ENCODE results near the gene KLHL10. TPM values are rescaled to one million over a fixed set of nuclear protein-coding genes. Genes with fewer than 3 reads are reported as not detected.
"Not testable (repeated sequence)": the region's sequence is repeated elsewhere in the genome, so short reads cannot be mapped to it uniquely, and the experiment has no call there.

Gene KLHL10
- polyA plus RNA-seq, 6 donors from 2014 or later = not detected

DNA sequence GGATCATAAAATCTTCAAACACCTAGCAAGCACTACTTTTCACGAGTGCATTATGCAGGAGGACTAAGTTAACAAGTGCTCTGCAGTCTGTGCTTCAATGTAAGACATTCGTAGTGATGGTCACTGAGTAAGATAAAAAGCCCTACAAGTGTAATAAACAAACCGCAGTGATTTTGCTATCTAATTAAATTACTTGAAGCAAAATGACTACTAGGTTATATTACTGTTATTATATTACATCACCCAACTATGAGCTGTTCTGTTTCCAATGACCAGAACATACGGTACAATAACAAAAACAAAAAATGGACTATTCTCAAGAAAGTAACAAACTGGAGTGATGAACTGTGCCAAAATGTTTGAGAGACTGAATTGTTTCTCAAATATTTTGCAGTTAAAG is 11.2 kb downstream of the KLHL10 start:
- Mint-ChIP-seq H3K4me3 (no peak overlapping the region), H3K9me3 (no peaks in the 10 kb centered on the region), H3K4me1 (peaks cover 6 to 39% (median 8%) of the 10 kb centered on the region in 3 donors), H3K27me3 (no peaks in the 10 kb centered on the region), H3K27ac (peak overlapping the region in 2 of 6 donors; percentile 14 to 43), H3K36me3 (peaks cover 3 to 8% of the 10 kb centered on the region in 2 donors)
- no peak for DNase-seq
- ATAC-seq (ENCODE audit: low read depth in 2 of 2) = no peak

DNA sequence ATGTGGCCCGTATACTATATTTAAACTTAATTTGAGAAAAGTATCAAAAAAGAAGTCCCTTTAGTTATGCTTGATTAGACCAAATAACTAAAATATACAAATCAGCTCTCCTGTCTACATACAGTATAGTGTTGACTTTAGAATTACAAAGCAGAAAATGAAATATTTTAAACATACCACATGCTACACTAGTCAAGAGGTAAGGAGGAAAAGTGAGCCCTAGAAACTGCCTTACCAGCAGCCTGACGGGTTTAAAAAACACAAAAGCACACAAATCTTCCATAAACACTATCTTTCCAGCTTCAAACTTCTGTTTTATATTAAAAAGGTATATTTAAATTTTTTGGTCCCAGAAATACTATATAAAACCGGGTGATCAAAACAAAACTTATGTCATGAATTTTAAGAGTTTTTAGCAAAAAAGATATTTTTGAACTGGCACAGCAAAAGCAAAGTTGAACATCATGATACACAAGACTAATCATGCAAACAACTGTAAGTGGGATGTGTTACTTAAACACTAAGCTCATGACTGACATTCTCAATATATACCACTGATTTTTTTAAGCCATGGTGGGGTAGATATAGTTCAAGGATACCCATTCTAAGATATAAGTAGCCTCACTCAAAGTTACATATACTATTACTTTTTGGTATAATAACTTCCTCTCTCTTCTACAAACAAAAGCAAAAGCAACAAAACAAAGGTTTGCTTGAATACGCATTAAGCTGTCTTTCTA is 11.8 kb downstream of the KLHL10 start:
- ATAC-seq (ENCODE audit: low read depth in 2 of 2) = peak in 1 of 2 donors; percentile 32
- DNase-seq = no peak
- no peaks in the 10 kb centered on the region for H3K9me3 Mint-ChIP-seq
- H3K27ac Mint-ChIP-seq = peak overlapping the region in 3 of 6 donors; percentile 24 to 54 (median 43)
- H3K4me1 Mint-ChIP-seq = peaks cover 6 to 39% (median 8%) of the 10 kb centered on the region in 3 donors
- no peaks in the 10 kb centered on the region for H3K27me3 Mint-ChIP-seq
- peak overlapping the region in 1 of 8 donors; percentile 54 for H3K4me3 Mint-ChIP-seq
- H3K36me3 Mint-ChIP-seq = peaks cover 4 to 8% of the 10 kb centered on the region in 2 donors

DNA sequence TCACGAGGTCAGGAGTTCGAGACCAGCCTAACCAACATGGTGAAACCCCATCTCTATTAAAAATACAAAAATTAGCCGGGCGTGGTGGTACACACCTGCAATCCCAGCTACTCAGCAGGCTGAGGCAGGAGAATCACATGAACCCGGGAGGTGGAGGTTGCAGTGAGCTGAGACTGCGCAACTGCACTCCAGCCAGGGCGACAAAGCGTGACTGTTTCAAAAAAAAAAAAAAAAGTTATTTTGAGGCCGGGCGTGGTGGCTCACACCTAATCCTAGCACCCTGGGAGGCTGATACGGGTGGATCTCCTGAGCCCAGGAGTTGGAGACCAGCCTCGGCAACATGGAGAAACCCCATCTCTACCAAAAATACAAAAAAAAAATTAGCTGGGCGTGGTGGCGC is 13.8 kb downstream of the KLHL10 start:
- H3K4me3 Mint-ChIP-seq, DNase-seq, H3K9me3 Mint-ChIP-seq, H3K36me3 Mint-ChIP-seq, H3K27me3 Mint-ChIP-seq: not testable (repeated sequence)
- peak in 1 of 2 donors; percentile 28 for ATAC-seq (ENCODE audit: low read depth in 2 of 2)
- Mint-ChIP-seq H3K27ac (peak overlapping the region in 2 of 6 donors; percentile 66 to 68), H3K4me1 (peaks cover 6 to 41% (median 8%) of the 10 kb centered on the region in 3 donors)

DNA sequence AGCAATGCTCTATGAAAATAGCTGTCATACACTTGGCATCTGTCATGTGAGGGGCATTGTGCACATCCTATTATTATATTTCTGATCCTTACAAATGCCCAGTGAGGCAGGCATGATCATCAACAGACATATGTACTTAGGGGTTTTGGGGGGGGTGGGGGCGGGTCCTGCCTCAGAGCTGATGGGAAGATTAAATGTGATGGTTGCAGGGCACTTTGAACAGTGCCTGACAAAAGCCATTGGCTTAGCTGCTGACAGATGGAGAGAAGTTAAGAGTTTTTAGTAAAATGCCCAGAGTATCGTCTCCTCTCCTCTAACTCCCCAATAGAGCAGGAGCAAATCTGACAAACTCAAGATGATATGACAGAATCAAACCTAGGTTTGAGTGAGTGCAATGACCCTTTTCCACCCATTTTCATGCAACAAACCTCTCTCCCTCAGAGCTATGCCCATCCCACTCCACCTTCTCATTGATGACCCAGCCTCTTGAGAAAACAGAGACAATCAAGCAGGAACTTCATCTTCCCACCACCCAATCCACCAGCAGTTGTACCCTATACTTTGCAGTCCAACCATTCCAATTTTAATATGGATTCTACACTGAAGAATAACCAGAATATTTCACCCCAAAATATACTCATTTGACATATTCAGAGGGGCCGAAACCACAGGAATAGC is 22.8 kb downstream of the KLHL10 start:
- H3K27ac Mint-ChIP-seq = peak overlapping the region in 2 of 6 donors; percentile 41 to 71
- H3K36me3 Mint-ChIP-seq = no peaks in the 10 kb centered on the region
- DNase-seq (no peak), ATAC-seq (ENCODE audit: low read depth in 2 of 2) (no peak)
- no peaks in the 10 kb centered on the region for H3K27me3 Mint-ChIP-seq
- H3K9me3 Mint-ChIP-seq = no peaks in the 10 kb centered on the region
- H3K4me3 Mint-ChIP-seq = peak overlapping the region in 1 of 8 donors; percentile 32
- peaks cover 8 to 32% (median 25%) of the 10 kb centered on the region in 3 donors for H3K4me1 Mint-ChIP-seq

DNA sequence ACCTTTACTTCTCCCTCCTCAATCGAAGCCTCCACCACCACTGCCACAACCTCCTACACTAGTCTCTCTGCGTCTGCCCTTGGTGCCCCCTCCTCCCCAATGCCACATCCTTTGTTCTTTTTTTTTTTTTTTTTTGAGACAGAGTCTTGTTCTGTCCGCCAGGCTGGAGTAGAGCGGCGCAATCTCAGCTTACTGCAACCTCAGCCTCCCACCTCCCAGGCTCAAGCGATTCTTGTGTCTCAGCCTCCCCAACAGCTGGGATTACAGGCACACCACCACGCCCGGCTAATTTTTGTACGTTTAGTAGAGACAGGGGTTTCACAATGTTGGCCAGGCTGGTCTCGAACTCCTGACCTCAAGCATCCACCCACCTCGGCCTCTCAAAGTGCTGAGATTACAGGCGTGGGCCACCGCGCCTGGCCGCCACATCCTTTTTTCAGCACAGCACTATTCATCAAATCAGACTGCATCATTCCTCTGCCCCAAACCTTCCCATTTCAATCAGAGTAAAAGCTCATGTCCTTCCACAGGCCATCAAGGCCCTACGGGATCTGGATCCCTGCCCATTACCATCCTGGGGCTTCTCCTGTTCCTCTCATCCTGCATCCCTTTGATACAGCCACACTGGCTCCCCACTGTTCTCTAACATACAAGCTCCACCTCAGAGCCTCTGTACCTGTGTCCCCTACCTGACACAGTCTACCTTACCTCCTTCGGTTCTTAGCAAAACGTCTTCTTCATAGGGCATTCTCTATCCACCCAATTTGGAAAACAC is 25.6 kb downstream of the KLHL10 start:
- Mint-ChIP-seq H3K4me3 (no peak overlapping the region), H3K36me3 (peaks cover 0 to under 1% of the 10 kb centered on the region in 2 donors)
- ATAC-seq (ENCODE audit: low read depth in 2 of 2) = no peak

DNA sequence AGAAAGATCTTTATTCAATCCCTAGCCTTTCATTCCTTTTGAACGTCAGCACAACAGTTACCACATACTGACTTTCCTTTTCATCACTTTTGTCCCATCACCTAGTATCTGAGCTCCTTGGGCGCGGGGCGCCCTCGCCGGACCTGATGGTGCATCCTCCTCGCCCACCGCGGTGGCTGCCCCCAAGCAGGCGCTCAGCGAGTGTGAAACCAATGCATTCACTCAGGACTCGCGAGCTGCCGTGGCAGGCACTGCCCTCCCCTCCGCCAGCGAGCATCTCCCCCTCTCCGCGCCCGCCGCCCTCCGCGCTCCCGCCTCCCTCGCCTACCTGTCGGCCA is 26.8 kb downstream of the KLHL10 start:
- ATAC-seq (ENCODE audit: low read depth in 2 of 2) = no peak
- Mint-ChIP-seq H3K36me3 (peaks cover 0 to 7% of the 10 kb centered on the region in 2 donors), H3K9me3 (no peaks in the 10 kb centered on the region), H3K27me3 (no peaks in the 10 kb centered on the region), H3K4me1 (peaks cover 8 to 26% (median 18%) of the 10 kb centered on the region in 3 donors), H3K4me3 (no peak overlapping the region), H3K27ac (no peak overlapping the region)
- no peak for DNase-seq

More for the DNA sequence above, 25.6 kb downstream of the KLHL10 start:
- no peak for DNase-seq
- Mint-ChIP-seq H3K27me3 (no peaks in the 10 kb centered on the region), H3K4me1 (peaks cover 8 to 28% (median 19%) of the 10 kb centered on the region in 3 donors), H3K27ac (no peak overlapping the region), H3K9me3 (no peaks in the 10 kb centered on the region)

DNA sequence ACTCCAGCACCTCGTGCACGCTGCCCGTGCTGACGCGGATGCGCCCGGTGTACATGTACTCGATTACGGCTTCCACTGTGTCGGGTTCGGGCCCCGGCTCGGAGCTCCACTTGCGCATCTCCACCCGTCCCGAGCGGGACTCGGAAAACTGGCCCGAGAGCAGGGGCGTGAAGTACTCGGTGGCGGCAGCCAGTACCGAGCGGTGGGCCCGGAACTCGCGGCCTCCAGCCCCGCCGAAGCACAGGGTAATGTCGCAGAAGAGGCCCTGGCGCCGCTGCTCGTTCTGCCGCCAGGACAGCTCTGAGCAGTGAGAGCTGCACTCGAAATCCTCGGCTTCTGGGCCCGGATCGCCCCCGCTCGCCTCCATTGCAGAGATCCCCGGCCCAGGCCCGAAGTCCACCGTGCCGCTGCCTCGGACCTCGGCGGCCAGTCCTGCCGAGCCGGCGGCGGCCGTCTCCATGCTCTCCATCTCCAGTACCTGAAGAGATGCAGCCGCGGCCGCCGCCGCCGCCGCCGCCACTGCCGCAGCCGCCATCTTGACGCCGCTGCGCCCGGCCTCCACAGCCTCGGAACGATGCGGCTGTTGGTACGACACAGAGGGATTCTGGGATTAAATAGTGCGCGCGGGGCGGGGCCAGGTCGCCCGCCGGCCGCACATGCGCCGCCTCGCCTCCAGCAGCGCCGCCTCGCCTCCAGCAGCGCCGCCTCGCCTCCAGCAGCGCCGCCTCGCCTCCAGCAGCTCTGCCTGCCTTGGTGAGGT is 27.4 kb downstream of the KLHL10 start, which contains the start of gene KLHL11:
Gene KLHL11 (minus strand): TSS at position 588 of the 760 bp plus-strand sequence. CDS start 53 bp downstream, at position 535.
- H3K4me3 Mint-ChIP-seq = peak within 1 kb of the TSS in 3 of 8 donors; percentile 41 to 93 (median 50)
- H3K27me3 Mint-ChIP-seq = no peaks in the 10 kb centered on the region
- H3K36me3 Mint-ChIP-seq = peaks cover 0 to 7% of the 10 kb centered on the region in 2 donors
- H3K4me1 Mint-ChIP-seq = peaks cover 8 to 21% (median 18%) of the 10 kb centered on the region in 3 donors
- peak within 1 kb of the TSS in 4 of 6 donors; percentile 91 to 94 (median 92) for H3K27ac Mint-ChIP-seq
- DNase-seq (peak; percentile 87), ATAC-seq (ENCODE audit: low read depth in 2 of 2) (peak; percentile 91 to 94)
- no peaks in the 10 kb centered on the region for H3K9me3 Mint-ChIP-seq

DNA sequence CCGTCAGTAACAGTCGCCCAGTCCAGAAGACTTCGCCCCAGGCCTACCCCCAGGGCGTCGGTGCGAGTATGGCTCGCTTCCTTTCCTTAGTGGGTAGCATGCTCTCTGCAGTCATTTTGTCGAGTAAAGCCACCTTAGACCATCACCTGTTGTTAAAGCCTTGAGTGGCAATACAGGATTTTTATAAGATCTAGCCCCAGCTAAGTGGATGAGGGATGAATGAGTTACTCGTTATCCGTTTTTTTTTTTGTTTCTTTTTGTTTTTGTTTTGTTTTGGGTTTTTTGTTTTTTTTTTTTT is 27.9 kb downstream of the KLHL10 start:
- no peaks in the 10 kb centered on the region for H3K9me3 Mint-ChIP-seq
- H3K27ac Mint-ChIP-seq = peak overlapping the region in 4 of 6 donors; percentile 91 to 94 (median 92)
- peaks cover 0 to 7% of the 10 kb centered on the region in 2 donors for H3K36me3 Mint-ChIP-seq
- peak in 1 of 2 donors; percentile 14 for ATAC-seq (ENCODE audit: low read depth in 2 of 2)
- no peak for DNase-seq
- peaks cover 8 to 17% (median 15%) of the 10 kb centered on the region in 3 donors for H3K4me1 Mint-ChIP-seq
- no peaks in the 10 kb centered on the region for H3K27me3 Mint-ChIP-seq
- H3K4me3 Mint-ChIP-seq = peak overlapping the region in 1 of 8 donors; percentile 93

DNA sequence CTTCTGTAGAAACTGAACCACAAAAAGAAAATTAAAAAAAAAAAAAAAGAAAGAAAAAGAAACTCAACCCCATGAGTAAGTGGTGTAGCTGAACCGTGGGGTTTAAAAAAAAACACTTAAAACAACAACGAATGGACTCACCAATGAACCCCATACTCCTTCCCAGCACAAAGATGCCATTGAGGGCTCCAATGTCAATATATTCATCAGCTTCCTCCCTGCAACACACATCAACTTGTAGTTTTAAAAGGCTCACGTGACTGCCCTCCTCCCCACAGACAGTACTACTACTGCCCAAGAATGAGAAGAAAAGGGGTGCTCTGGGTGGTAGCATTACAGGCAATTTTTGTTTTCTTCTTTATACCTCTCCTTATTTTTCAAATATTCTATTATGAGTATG is 30.9 kb downstream of the KLHL10 start:
- peak overlapping the region in 2 of 8 donors; percentile 29 to 58 for H3K4me3 Mint-ChIP-seq
- H3K9me3 Mint-ChIP-seq = no peaks in the 10 kb centered on the region
- ATAC-seq (ENCODE audit: low read depth in 2 of 2) (no peak), DNase-seq (no peak)
- H3K36me3 Mint-ChIP-seq = peaks cover 0 to 11% of the 10 kb centered on the region in 2 donors
- H3K27ac Mint-ChIP-seq = peak overlapping the region in 1 of 6 donors; percentile 11
- H3K4me1 Mint-ChIP-seq = peaks cover 0 to 3% (median 0%) of the 10 kb centered on the region in 3 donors
- no peaks in the 10 kb centered on the region for H3K27me3 Mint-ChIP-seq

DNA sequence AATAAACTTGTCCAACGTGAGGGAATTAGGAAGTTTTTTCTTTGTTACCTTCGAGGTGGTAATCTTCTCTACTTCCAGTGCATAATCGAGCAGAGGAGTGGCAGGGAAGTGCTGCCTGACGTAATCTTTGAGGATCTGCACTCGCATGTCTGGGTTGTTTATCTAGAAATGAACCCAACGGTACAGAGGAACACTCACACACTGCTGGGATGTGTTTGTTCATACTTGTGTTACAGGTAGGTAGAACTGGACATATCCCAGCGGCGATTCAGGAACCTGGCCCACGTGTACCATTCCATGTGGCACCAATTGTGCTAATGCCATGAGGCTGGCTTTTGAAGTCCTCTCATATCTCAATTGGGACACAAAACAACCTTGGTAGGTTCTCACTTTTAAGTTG is 31.8 kb downstream of the KLHL10 start:
- ATAC-seq (ENCODE audit: low read depth in 2 of 2) = no peak
- Mint-ChIP-seq H3K36me3 (peaks cover 0 to 11% of the 10 kb centered on the region in 2 donors), H3K4me1 (peaks cover 0 to 3% (median 0%) of the 10 kb centered on the region in 3 donors), H3K4me3 (peak overlapping the region in 1 of 8 donors; percentile 58), H3K27ac (peak overlapping the region in 1 of 6 donors; percentile 56), H3K27me3 (no peaks in the 10 kb centered on the region), H3K9me3 (no peaks in the 10 kb centered on the region)
- DNase-seq = no peak

DNA sequence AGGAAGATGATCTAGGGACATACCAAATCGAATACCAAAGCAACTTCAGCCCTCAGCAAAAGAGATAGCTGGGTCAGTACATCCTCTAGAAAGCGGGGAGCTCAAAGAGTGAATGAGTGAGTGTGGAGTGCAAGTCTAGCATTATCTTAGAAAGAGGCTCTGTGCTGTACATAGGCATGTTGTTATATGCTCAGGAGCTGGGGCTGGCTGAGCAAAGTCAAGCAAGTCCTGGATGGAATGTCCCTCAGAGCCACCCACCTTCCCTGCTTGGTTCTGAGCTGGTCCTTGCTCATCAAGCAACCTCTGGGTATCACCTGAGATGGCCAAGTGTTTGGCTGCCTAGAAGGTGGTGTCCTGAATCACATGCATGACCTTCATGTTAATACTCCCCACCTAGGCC is 32.5 kb downstream of the KLHL10 start:
- no peak for DNase-seq
- Mint-ChIP-seq H3K4me3 (no peak overlapping the region), H3K4me1 (peaks cover 0 to 3% (median 0%) of the 10 kb centered on the region in 3 donors), H3K27ac (peak overlapping the region in 1 of 6 donors; percentile 67), H3K36me3 (peaks cover 0 to 11% of the 10 kb centered on the region in 2 donors), H3K27me3 (no peaks in the 10 kb centered on the region), H3K9me3 (no peaks in the 10 kb centered on the region)
- ATAC-seq (ENCODE audit: low read depth in 2 of 2) = no peak

DNA sequence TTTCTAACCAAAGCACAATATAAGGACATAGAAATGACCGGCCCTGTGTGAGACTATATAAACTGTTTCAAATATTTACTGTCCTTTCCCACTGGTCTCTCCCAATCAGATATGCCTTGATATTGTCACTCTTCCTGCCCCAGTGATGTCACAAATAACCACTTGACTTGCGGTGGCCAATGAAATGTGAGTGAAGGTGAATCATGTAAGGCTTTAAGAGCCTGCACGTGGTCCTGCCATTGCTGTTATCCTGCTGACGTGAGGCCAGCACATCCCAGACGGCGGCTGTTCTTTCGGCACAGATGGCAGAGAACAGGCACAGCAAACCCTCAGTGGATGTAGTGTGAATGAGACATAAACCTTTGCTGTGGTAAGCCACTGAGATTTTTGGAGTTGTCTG is 33.0 kb downstream of the KLHL10 start:
- ATAC-seq (ENCODE audit: low read depth in 2 of 2) (no peak), DNase-seq (no peak)
- H3K4me1 Mint-ChIP-seq = peaks cover 0 to under 1% (median 0%) of the 10 kb centered on the region in 3 donors
- no peaks in the 10 kb centered on the region for H3K9me3 Mint-ChIP-seq
- H3K36me3 Mint-ChIP-seq = peaks cover 0 to 11% of the 10 kb centered on the region in 2 donors
- H3K27ac Mint-ChIP-seq = peak overlapping the region in 1 of 6 donors; percentile 67
- H3K4me3 Mint-ChIP-seq = no peak overlapping the region
- H3K27me3 Mint-ChIP-seq = no peaks in the 10 kb centered on the region

Measured in naive B cell (primary cell).